Activated CD4-positive, alpha-beta T cell treated with anti-CD3 and anti-CD28 coated beads for 1 hour (primary cell): ENCODE measurements around the gene MSL1.

ENCODE experiments used
- DNase-seq: peaks from one replicate; pipeline ENCODE4 v3.0.0-alpha.2; 2020

MSL1 gene

DNA sequence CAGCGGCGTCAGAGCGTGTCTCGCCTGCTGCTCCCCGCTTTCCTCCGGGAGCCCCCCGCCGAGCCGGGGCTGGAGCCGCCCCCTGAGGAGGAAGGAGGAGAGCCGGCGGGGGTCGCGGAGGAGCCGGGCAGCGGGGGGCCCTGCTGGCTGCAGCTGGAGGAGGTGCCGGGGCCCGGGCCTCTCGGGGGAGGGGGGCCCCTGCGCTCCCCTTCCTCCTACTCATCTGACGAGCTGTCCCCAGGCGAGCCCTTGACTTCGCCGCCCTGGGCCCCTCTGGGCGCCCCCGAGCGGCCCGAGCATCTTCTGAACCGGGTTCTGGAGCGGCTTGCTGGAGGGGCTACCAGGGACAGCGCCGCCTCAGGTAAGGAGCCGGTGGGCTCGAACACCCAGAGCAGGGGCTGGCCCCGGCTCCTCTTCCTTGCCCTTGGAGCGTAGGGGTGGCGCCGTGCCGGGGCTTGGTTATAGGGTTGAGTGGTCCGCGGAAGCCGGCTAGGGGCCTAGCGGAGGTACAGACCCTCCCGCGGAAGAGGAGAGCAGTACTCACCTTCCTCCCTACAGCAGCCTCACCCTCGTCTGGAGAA is 56.3 kb downstream of the MSL1 start:
- no peak for DNase-seq

DNA sequence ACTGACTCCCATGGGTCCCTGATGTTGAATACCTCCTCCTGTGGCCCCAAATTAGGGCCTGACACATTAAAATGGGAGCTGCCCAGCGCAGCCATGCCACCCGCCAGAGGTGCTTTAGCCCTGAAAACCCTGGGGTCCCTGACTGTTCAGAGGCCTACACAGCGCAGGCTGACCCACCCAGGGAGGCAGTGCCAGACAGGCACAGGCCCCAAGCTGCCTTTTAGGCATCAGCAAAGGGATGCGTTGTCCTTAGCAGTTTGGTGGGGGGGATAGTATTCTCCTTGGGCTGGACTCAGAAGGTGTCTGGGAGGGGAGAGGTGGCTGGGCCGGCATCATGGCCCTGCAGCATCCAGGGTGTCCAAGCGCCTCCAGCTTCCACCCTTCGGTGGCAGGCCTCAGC is 56.9 kb downstream of the MSL1 start:
- no peak for DNase-seq

DNA sequence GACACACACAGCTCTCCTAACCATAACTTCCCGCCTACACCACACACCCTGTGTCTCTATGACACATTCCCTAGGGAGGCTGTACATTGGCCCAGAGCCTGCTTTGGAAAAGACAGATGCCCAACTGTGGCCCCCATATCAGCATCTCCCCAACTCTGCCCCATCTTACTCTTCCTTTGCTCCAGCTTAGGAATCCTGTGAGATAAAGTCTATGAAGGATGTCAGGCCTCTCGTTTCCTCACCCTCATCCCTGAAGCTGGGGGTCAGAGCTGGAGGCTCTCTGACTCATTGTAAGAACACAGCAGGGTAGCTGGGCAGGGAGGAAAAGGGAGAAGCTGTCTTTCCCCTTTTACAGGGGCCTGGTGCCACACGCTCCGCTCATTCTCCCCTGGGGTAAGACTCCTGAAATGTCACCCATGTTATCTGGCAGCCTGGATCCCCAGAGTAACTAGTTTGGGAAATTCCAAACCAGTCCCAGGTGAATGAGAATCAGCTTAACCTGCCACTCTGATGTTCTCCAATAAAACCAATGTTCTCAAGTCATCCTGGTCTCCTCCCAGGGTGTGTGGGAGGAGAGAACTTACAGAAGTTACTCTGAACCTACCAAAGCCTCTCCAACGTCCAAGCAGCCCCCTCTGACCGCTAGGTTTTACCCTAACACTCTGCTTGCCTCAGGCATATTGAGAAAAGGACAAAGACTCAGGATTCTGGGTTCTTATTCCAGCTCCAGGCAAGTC is 58.3 kb downstream of the MSL1 start:
- no peak for DNase-seq

DNA sequence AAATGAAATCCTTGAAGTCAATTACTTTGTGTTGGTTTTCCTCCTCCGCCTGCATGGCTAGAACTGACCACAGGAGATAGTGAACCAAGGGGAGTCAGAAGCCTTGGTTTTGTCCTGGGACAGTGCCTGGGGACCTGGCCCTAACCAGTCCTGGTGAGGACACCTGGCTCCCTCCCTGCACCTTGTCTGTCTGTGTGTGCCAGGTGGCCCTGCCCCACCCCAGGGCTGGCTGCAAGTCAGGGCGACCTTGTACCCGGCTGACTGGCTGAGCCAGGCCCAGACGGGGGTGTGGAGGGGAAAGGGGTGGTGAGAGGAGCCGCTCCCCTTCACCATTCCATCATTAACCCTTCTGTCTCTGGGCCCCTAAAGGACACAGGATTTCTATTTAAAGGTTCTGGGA is 58.9 kb downstream of the MSL1 start:
- DNase-seq = no peak

DNA sequence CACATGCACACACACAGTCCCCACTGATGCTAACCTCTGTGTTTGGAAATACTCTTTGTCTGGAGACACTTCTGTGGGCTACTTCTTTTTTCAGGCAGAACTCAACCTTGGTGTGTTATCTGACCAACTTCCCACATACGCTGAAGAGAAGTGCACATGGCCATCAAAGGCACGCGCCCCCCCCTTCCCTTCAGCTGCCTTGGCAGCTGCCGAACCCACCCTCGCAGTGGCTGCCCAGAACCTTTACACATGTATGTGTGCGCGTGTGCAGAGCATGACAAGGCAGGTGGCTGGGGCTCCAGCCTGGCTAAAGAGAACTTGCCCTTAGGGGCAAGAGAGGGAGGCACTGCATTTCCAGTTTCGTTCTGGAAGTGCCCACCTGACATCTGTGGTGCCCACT is 59.4 kb downstream of the MSL1 start:
- DNase-seq = no peak

DNA sequence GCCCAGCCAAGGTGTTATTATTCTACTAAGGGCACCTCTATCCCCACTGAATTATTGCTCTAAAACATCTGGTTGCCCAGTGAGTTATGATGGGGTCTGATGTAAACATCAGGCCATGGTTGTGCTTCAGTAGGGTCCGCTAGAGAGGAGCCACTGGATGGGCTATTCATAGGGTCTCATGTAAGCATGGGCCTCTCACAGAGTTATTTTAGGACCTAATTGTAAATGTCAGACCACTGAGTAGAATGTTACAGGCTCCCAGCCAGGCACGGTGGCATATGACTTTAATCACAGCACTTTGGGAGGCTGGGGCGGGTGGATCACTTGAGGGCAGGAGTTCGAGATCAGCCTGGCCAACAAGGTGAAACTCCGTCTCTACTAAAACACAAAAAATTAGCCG is 60.8 kb downstream of the MSL1 start:
- no peak for DNase-seq
